K562 (cell line): ENCODE data around the gene AMELX. TPM values are rescaled to one million over a fixed set of nuclear protein-coding genes. Genes with fewer than 3 reads are reported as not detected.
A peak's percentile ranks its signal among the peaks of the same experiment; 100 is the strongest.

Experiments used
- ATAC-seq: fragments of 200-7000 bp; cut with Tn5 transposase; 3 replicates; pipeline ENCODE4 v1.9.1; 2020; ENCODE audit warnings: moderate library complexity
- BruUV-seq: library from RNA; stranded (reverse); fragments of 400-500 nt; replicated peaks from 2 replicates; lab custom pipeline; 2021; lab: Mats Ljungman, UMichigan
- CTCF ChIA-PET: fragments of 300-600 bp; formaldehyde crosslinking; extraction: SDS; loops from one replicate; lab custom pipeline; 2021; ENCODE audit warnings: low intra/inter-chr PET ratio; lab: Yijun Ruan, JAX
- POLR2A ChIA-PET: fragments of 300-600, 350-650 bp; sonication (Branson Sonifier 250); formaldehyde crosslinking; extraction: SDS; loops from one replicate; lab custom pipeline; 2021; ENCODE audit warnings: antibody characterized with exemption, inconsistent platforms; lab: Yijun Ruan, JAX
- DNase-seq, 4 experiments: peaks; one replicate each; pipeline versions ENCODE4 v3.0.0 to v3.0.0-alpha.2; 2011 to 2018; ENCODE audit warnings: low spot score in 3 of 4, mixed read lengths in 3 of 4; ENCODE audit errors: extremely low read depth in 1 of 4
- FAIRE-seq: peaks from 2 replicates; lab custom pipeline; 2011; peaks lifted over from hg19 to GRCh38; lab: Jason Lieb, UNC
- H2AFZ ChIP-seq: 2 replicates; pipeline ENCODE4 v1.6.0; 2011; ENCODE audit warnings: low read depth, low read length, control low read depth, inconsistent platforms
- H3K27ac ChIP-seq: fragments of 200-600 bp; 3 replicates; pipeline ENCODE4 v1.8.0; 2011; ENCODE audit warnings: low read depth, mild to moderate bottlenecking, control low read depth, inconsistent platforms, low read length, moderate library complexity, mixed read lengths; ENCODE audit errors: extremely low read depth
- H3K27me3 ChIP-seq, 2 experiments: fragments of 300-600 bp in 1 of 2; 2 replicates in 1 of 2; 3 replicates in 1 of 2; pipeline versions ENCODE4 v1.6.0 to v1.8.0; 2011; ENCODE audit warnings: inconsistent platforms in 2 of 2, low read length in 2 of 2, mild to moderate bottlenecking in 1 of 2, mixed read lengths in 1 of 2, moderate library complexity in 1 of 2; ENCODE audit not compliant: control insufficient read depth in 2 of 2, insufficient read depth in 2 of 2
- H3K36me3 ChIP-seq: fragments of 300-600 bp; 3 replicates; pipeline ENCODE4 v1.8.0; 2011; ENCODE audit warnings: mild to moderate bottlenecking, low read length, inconsistent platforms; ENCODE audit not compliant: control insufficient read depth, insufficient read depth
- H3K4me1 ChIP-seq, 2 experiments: fragments of 200-600 bp in 1 of 2; replicated peaks in 1 of 2; 2 replicates in 1 of 2; 3 replicates in 1 of 2; pipeline versions ENCODE4 v1.5.1 to v1.8.0; 2011; ENCODE audit warnings: inconsistent platforms in 2 of 2, low read length in 2 of 2, mild to moderate bottlenecking in 1 of 2, mixed read lengths in 1 of 2, moderate library complexity in 1 of 2; ENCODE audit not compliant: control insufficient read depth in 2 of 2, insufficient read depth in 2 of 2
- H3K4me2 ChIP-seq: 2 replicates; pipeline ENCODE4 v1.6.1; 2011; ENCODE audit warnings: low read length, control low read depth, inconsistent platforms, mixed read lengths; ENCODE audit not compliant: insufficient read depth
- H3K4me3 ChIP-seq: fragments of 200-600 bp; sonication (generic), shearing (Covaris generic); 2 replicates; pipeline ENCODE4 v1.5.1; 2016; ENCODE audit warnings: control low read depth, inconsistent platforms
- H3K79me2 ChIP-seq: fragments of 200-600 bp; 3 replicates; pipeline ENCODE4 v1.8.0; 2011; ENCODE audit warnings: low read length, inconsistent platforms; ENCODE audit not compliant: control insufficient read depth, insufficient read depth
- H3K9ac ChIP-seq, 2 experiments: 2 replicates each; pipeline versions ENCODE4 v1.6.0 to v1.6.1; 2011; ENCODE audit warnings: low read depth in 2 of 2, low read length in 2 of 2, control low read depth in 1 of 2, inconsistent platforms in 1 of 2, mild to moderate bottlenecking in 1 of 2, mixed read lengths in 1 of 2; ENCODE audit not compliant: insufficient read depth in 1 of 2
- H3K9me1 ChIP-seq: one replicate; pipeline ENCODE4 v1.6.0; 2011; ENCODE audit warnings: inconsistent platforms, mild to moderate bottlenecking, low read length, moderate library complexity; ENCODE audit not compliant: control insufficient read depth, insufficient read depth
- H3K9me3 ChIP-seq: replicated peaks from 2 replicates; pipeline ENCODE4 v1.5.1; 2011; ENCODE audit warnings: low read depth, low read length, inconsistent platforms; ENCODE audit not compliant: control insufficient read depth, insufficient read depth
- H4K20me1 ChIP-seq: replicated peaks from 2 replicates; pipeline ENCODE4 v1.6.1; 2011; ENCODE audit warnings: low read length, inconsistent platforms, mixed read lengths; ENCODE audit not compliant: control insufficient read depth, insufficient read depth
- CAMTA2 ChIP-seq: fragments of 250-450 bp; sonication (Bioruptor Pico); conservative IDR thresholded peaks from 2 replicates; pipeline ENCODE4 v1.5.1; 2022
- CEBPB ChIP-seq: fragments of 450-650 bp; IDR thresholded peaks from 2 replicates; pipeline ENCODE4 v1.6.1; 2016; ENCODE audit warnings: missing genetic modification characterization, missing compliant biosample characterization
- CEBPG ChIP-seq, 3 experiments: fragments of 200-800 bp in 1 of 3; sonication (Bioruptor generic) in 1 of 3; sonication (generic) in 1 of 3; formaldehyde crosslinking in 1 of 3; IDR thresholded peaks in 2 of 3; conservative IDR thresholded peaks in 1 of 3; 2 replicates each; pipeline versions ENCODE4 v1.6.1 to v1.8.0; 2016 to 2022; ENCODE audit warnings: missing compliant biosample characterization in 2 of 3, missing genetic modification characterization in 2 of 3, mild to moderate bottlenecking in 1 of 3, missing genetic modification reagents in 1 of 3
- SOX6 ChIP-seq: fragments of 450-650 bp; IDR thresholded peaks from 2 replicates; pipeline ENCODE4 v1.6.1; 2014; ENCODE audit warnings: mild to moderate bottlenecking
- SPI1 ChIP-seq: IDR thresholded peaks from 2 replicates; pipeline ENCODE4 v1.6.1; 2011; ENCODE audit warnings: low read depth, low read length, control low read depth, borderline replicate concordance
- WGBS: fragments of 100-300 bp; shearing (Covaris generic); methylation state at CpG from one replicate; pipeline ENCODE4 v1.1.6; 2016; ENCODE audit warnings: low coverage, mixed read lengths; ENCODE audit not compliant: insufficient coverage; ENCODE audit errors: missing lambda C conversion rate; 5-methylcytosine and 5-hydroxymethylcytosine counted together
- in situ Hi-C: fragments of 300-500 bp; cut with MboI; formaldehyde crosslinking; loops from 4 replicates; pipeline ENCODE4 v1.15.0; 2018; ENCODE audit warnings: inconsistent platforms, mixed read lengths
- intact Hi-C: fragments of 100-400 bp; cut with micrococcal nuclease; formaldehyde crosslinking; loops from 2 replicates; pipeline ENCODE4 v1.14.2; 2022
- polyA plus RNA-seq, 8 experiments: library from polyadenylated mRNA; depleted of rRNA in 4 of 8; stranded (reverse) in 5 of 8; unstranded in 3 of 8; fragments of >200 nt; fragmentation: Nextera tagmentation in 2 of 8; fragmentation: Illumina TruSeq in 1 of 8; extraction: Ambion mirVana in 2 of 8; extraction: Trizol in 1 of 8; gene quantifications; 2 replicates each; pipeline versions ENCODE4 v1.2.1 to v1.2.3, GENCODE V29; 2011 to 2014; ENCODE audit warnings: inconsistent platforms in 1 of 8, missing spikeins in 1 of 8
- total RNA-seq, 7 experiments: library from RNA; depleted of rRNA in 6 of 7; stranded (reverse); fragments of >200 nt in 6 of 7; fragmentation: Illumina TruSeq in 2 of 7; extraction: Trizol in 2 of 7; gene quantifications; 2 replicates each; pipeline versions ENCODE4 v1.2.1 to v1.2.3, GENCODE V29; 2011 to 2021; ENCODE audit warnings: low replicate concordance in 1 of 7
- TF ChIP-seq, protein P1 (sequence below): fragments of 450-650 bp; IDR thresholded peaks from 2 replicates; pipeline ENCODE4 v1.7.1; 2018; ENCODE audit warnings: mild to moderate bottlenecking, low read depth; ENCODE audit not compliant: partially characterized antibody

Gene AMELX
- total and polyA plus RNA-seq, 9 of the 15 experiments (the other 6 are each of a cell fraction or from before 2014, with no cell fraction given): 0.22 TPM; not detected in 8

DNA sequence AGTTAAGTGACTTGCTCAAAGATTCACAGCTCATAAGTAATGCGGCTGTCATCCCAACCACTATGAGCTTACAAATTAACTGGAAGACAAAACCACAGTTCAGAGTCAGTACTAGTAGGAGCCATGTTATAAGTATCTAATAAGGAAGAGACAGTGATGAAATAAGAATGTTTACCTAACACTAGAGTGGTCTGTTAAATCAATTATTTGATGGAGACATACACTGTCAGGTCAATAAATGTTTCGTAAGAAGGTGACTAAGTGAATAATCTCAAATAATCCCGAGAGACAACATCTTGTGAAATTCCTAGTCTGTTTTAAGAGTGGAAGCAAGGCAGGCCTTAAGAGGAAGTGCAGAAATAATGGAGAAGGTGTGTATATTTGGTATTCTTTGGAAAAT lies 25.8 kb upstream of the AMELX start:
- H3K79me2 ChIP-seq: peaks cover 98% of the 10 kb centered on the region
- no peak overlapping the region for H2AFZ ChIP-seq
- DNase-seq: no peak
- no peaks in the 10 kb centered on the region for H3K27me3 ChIP-seq
- H3K4me2 ChIP-seq: no peak overlapping the region
- ChIA-PET POLR2A (interaction anchor here (0.7 kb wide), 1 partner anchor 14 kb away, joined by 3 read pairs; no protein-coding TSS in a partner anchor), CTCF (no interaction called here)
- H4K20me1 ChIP-seq: no peaks in the 10 kb centered on the region
- no peak overlapping the region for H3K27ac ChIP-seq
- no peak for ATAC-seq
- no peaks in the 10 kb centered on the region for H3K9me1 ChIP-seq
- H3K9me3 ChIP-seq: no peaks in the 10 kb centered on the region
- no peak for FAIRE-seq
- WGBS: 66% methylated on average over 3 of the region's 3 CpGs
- peaks cover 15 to 76% of the 10 kb centered on the region in 2 experiments for H3K4me1 ChIP-seq
- H3K9ac ChIP-seq: no peak overlapping the region; a peak in 1 of 4 replicates
- H3K36me3 ChIP-seq: no peaks in the 10 kb centered on the region; the same call in 2 of the 3 replicates
- TF ChIP-seq, protein P1, sequence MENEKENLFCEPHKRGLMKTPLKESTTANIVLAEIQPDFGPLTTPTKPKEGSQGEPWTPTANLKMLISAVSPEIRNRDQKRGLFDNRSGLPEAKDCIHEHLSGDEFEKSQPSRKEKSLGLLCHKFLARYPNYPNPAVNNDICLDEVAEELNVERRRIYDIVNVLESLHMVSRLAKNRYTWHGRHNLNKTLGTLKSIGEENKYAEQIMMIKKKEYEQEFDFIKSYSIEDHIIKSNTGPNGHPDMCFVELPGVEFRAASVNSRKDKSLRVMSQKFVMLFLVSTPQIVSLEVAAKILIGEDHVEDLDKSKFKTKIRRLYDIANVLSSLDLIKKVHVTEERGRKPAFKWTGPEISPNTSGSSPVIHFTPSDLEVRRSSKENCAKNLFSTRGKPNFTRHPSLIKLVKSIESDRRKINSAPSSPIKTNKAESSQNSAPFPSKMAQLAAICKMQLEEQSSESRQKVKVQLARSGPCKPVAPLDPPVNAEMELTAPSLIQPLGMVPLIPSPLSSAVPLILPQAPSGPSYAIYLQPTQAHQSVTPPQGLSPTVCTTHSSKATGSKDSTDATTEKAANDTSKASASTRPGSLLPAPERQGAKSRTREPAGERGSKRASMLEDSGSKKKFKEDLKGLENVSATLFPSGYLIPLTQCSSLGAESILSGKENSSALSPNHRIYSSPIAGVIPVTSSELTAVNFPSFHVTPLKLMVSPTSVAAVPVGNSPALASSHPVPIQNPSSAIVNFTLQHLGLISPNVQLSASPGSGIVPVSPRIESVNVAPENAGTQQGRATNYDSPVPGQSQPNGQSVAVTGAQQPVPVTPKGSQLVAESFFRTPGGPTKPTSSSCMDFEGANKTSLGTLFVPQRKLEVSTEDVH: no peak
- TF ChIP-seq CEBPG (CRISPR knock-in tag; IDR thresholded peaks at IDR 0.05) (no peak), CEBPG (tag; conservative IDR thresholded peaks at IDR 0.05 in 1 of 2, IDR thresholded peaks at IDR 0.05 in 1 of 2) (peak; percentile 5 to 44; a peak in 1 of 4 replicates), CAMTA2 (CRISPR knock-in tag) (no peak), CEBPB (tag) (peak; percentile 65), SOX6 (no peak), SPI1 (peak; percentile 69; the same call in 1 of the 2 replicates)
- H3K4me3 ChIP-seq: no peak overlapping the region
- intact Hi-C loops (loop anchor here (5.0 to 10.0 kb wide), 2 partner anchors 100 to 113 kb away; no protein-coding TSS in a partner anchor), in situ Hi-C loops (no loop called here)
- no TSS peak for BruUV-seq
